ENCODE measurements around the gene TFCP2L1. TPM values are rescaled to one million over a fixed set of nuclear protein-coding genes. Genes with fewer than 3 reads are reported as not detected.

TFCP2L1 gene
- total and polyA plus RNA-seq, 2 donors (not counting 3 experiments of a cell fraction or from before 2014, with no cell fraction given), result not detected

- Histone ChIP-seq H3K9ac (replicated peaks; ENCODE audit: extremely low read depth, insufficient read depth, low read length) (no peak overlapping the region), H3K9me1 (replicated peaks; ENCODE audit: control insufficient read depth, extremely low read depth, insufficient read depth, low read length) (no peaks in the 10 kb centered on the region), H3K27me3 (ENCODE audit: control insufficient read depth in 2 of 2, insufficient read depth in 2 of 2, low read length in 2 of 2) (peaks cover 2 to 3% of the 10 kb centered on the region in 2 experiments), H4K20me1 (replicated peaks; ENCODE audit: control insufficient read depth, extremely low read depth, insufficient read depth, low read length) (no peaks in the 10 kb centered on the region), H3K9me3 (replicated peaks; ENCODE audit: control insufficient read depth, insufficient read depth, low read length) (no peaks in the 10 kb centered on the region), H3K4me1 (ENCODE audit: control insufficient read depth, extremely low read depth, insufficient read depth, low read length) (peaks cover 3% of the 10 kb centered on the region), H3K79me2 (ENCODE audit: control insufficient read depth, insufficient read depth, low read length) (no peaks in the 10 kb centered on the region), H3K4me2 (ENCODE audit: insufficient read depth, low read length) (no peak overlapping the region), H2AFZ (ENCODE audit: low read depth, low read length) (no peak overlapping the region), H3K4me3 (replicated peaks in 1 of 3; ENCODE audit: insufficient read depth in 1 of 3, low read depth in 1 of 3, low read length in 3 of 3) (no peak overlapping the region), H3K27ac (ENCODE audit: insufficient read depth, low read depth, low read length) (no peak overlapping the region), H3K36me3 (ENCODE audit: control insufficient read depth in 2 of 2, extremely low read depth in 1 of 2, insufficient read depth in 2 of 2, low read length in 2 of 2) (no peaks in the 10 kb centered on the region)
- DNase-seq (ENCODE audit: low read depth, low spot score) (no peak), FAIRE-seq (no peak)
- ChIA-PET CTCF (no interaction called here), POLR2A (no interaction called here)
- intact Hi-C loops (cut with micrococcal nuclease), result no loop called here
- no TSS peak for BruUV-seq (replicated peaks)
- dilution Hi-C loops (cut with MboI; ENCODE audit: extremely low pct_ligation_motif_present, low sequenced_read_pairs), result no loop called here
- no peak for TF ChIP-seq EZH2 (IDR thresholded peaks at IDR 0.05; ENCODE audit: borderline replicate concordance, low read depth, low read length, severe bottlenecking)
- TF ChIP-seq GATA2 (IDR thresholded peaks at IDR 0.05; ENCODE audit: insufficient read depth, insufficient read length, low read depth, low read length), result no peak
- no peak for TF ChIP-seq MYC (IDR thresholded peaks at IDR 0.05; ENCODE audit: low read depth, low read length)
- no peak for TF ChIP-seq JUN (IDR thresholded peaks at IDR 0.05; ENCODE audit: borderline replicate concordance, insufficient read depth, insufficient read length, low read depth)
- no peak for TF ChIP-seq MAX (IDR thresholded peaks at IDR 0.05; ENCODE audit: insufficient read depth, insufficient read length)
Observed at GRCh38 chr2:121256720-121257479, 28.1 kb downstream of the TFCP2L1 start.

GRCh38 chr2:121255358-121255757 lies 29.6 kb downstream of the TFCP2L1 start:
- H3K4me3 ChIP-seq (replicated peaks in 1 of 3; ENCODE audit: insufficient read depth in 1 of 3, low read depth in 1 of 3, low read length in 3 of 3), result no peak overlapping the region
- no peaks in the 10 kb centered on the region for H3K79me2 ChIP-seq (ENCODE audit: control insufficient read depth, insufficient read depth, low read length)
- no peaks in the 10 kb centered on the region for H3K36me3 ChIP-seq (ENCODE audit: control insufficient read depth in 2 of 2, extremely low read depth in 1 of 2, insufficient read depth in 2 of 2, low read length in 2 of 2)
- no peak overlapping the region for H2AFZ ChIP-seq (ENCODE audit: low read depth, low read length)
- ChIA-PET CTCF (no interaction called here), POLR2A (no interaction called here)
- peaks cover 2 to 3% of the 10 kb centered on the region in 2 experiments for H3K27me3 ChIP-seq (ENCODE audit: control insufficient read depth in 2 of 2, insufficient read depth in 2 of 2, low read length in 2 of 2)
- TF ChIP-seq MAX (IDR thresholded peaks at IDR 0.05; ENCODE audit: insufficient read depth, insufficient read length) (no peak), EZH2 (IDR thresholded peaks at IDR 0.05; ENCODE audit: borderline replicate concordance, low read depth, low read length, severe bottlenecking) (no peak), GATA2 (IDR thresholded peaks at IDR 0.05; ENCODE audit: insufficient read depth, insufficient read length, low read depth, low read length) (no peak), FOS (IDR thresholded peaks at IDR 0.05; ENCODE audit: borderline replicate concordance, insufficient read depth, low read length) (no peak)
- H4K20me1 ChIP-seq (replicated peaks; ENCODE audit: control insufficient read depth, extremely low read depth, insufficient read depth, low read length), result no peaks in the 10 kb centered on the region
- intact Hi-C loops (cut with micrococcal nuclease) (no loop called here), dilution Hi-C loops (cut with MboI; ENCODE audit: extremely low pct_ligation_motif_present, low sequenced_read_pairs) (no loop called here)
- FAIRE-seq (no peak), DNase-seq (ENCODE audit: low read depth, low spot score) (no peak)
- H3K9me1 ChIP-seq (replicated peaks; ENCODE audit: control insufficient read depth, extremely low read depth, insufficient read depth, low read length), result no peaks in the 10 kb centered on the region
- no TSS peak for BruUV-seq (replicated peaks)
- H3K4me2 ChIP-seq (ENCODE audit: insufficient read depth, low read length), result no peak overlapping the region
- H3K4me1 ChIP-seq (ENCODE audit: control insufficient read depth, extremely low read depth, insufficient read depth, low read length), result peaks cover 3% of the 10 kb centered on the region
- no peaks in the 10 kb centered on the region for H3K9me3 ChIP-seq (replicated peaks; ENCODE audit: control insufficient read depth, insufficient read depth, low read length)
- H3K9ac ChIP-seq (replicated peaks; ENCODE audit: extremely low read depth, insufficient read depth, low read length), result no peak overlapping the region
- H3K27ac ChIP-seq (ENCODE audit: insufficient read depth, low read depth, low read length), result no peak overlapping the region

All from endothelial cell of umbilical vein (primary cell).